Measurements from ENCODE around the gene IRF1.

- TF ChIP-seq POLR2A (IDR thresholded peaks at IDR 0.05; ENCODE audit: low read length): no peak
- TF ChIP-seq GATA1 (IDR thresholded peaks at IDR 0.05; ENCODE audit: low read depth, low read length): no peak
Measured at GRCh38 chr5:132498686-132499271, 8.2 kb upstream of the IRF1 start.

Data from erythroblast (primary cell).